ENCODE data around the gene MAVS.

Gene MAVS

DNA sequence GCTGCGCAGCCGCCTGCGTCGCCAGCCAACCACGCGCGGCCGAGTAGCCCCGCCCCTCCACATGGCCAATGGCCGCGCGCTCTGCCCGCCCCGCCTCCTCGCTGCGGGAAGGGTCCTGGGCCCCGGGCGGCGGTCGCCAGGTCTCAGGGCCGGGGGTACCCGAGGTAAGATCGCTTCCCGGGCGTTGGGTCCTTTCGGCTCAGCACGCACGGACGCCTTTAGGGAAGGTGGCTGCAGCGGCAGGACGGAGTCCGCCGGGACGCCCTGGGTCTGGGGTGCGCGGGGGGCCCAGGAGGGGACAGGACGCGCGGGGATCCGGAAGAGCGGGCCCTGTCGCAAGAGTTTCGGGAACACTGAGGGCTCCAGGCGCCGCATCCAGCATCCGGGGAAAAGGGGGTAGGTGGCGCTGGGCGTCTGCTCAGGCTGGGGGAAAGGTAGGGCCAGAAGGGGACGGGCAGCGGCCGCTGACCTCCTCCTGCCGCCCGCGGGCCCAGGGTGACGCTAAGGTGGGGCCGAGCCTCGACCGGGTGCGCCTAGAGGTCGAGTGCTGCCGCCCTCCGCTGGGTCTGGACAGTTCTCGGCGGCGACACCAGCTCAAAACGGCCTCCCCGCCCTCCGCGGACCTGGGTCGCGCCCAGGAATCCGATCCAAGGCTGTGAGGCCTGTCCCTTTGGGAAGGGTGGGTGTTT, at the start of gene MAVS:
TSS of gene MAVS (plus strand) at position 95 of the 689 bp plus-strand sequence. CDS start 7,791 bp downstream, outside the sequence.
- Histone ChIP-seq H3K27me3 (ENCODE audit: insufficient read depth, low read length) (no peaks in the 10 kb centered on the region), H3K36me3 (ENCODE audit: insufficient read depth, low read length) (no peaks in the 10 kb centered on the region)

DNA sequence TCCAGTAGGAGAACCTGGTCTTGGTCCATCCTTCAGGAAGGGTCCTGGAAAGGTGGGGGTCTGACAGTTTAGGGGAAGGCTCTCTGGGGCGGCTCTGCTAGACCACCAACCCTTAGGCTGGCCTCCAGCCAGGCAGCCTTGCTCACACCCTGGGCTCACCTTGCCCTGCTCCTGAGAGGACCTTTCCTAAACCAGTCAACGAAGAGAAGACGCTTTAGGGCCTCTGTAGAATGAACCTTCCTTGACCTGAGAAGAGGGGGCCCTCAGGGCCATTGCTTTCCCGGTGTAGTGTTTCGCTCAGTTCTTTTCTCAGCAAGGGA, 49.4 kb upstream of the MAVS start:
- Histone ChIP-seq H3K4me1 (ENCODE audit: insufficient read depth, low read length) (peaks cover 38% of the 10 kb centered on the region), H3K36me3 (ENCODE audit: insufficient read depth, low read length) (peaks cover 10% of the 10 kb centered on the region), H3K9me3 (ENCODE audit: low read length) (no peaks in the 10 kb centered on the region), H2AFZ (ENCODE audit: low read depth, low read length) (no peak overlapping the region), H3K27me3 (ENCODE audit: insufficient read depth, low read length) (no peaks in the 10 kb centered on the region), H3K4me3 (ENCODE audit: low read length) (peak overlapping the region; percentile 58)

More for the DNA sequence above, at the start of gene MAVS:
- Histone ChIP-seq H2AFZ (ENCODE audit: low read depth, low read length) (peak within 1 kb of the TSS; percentile 96), H3K9me3 (ENCODE audit: low read length) (no peaks in the 10 kb centered on the region), H3K4me1 (ENCODE audit: insufficient read depth, low read length) (peaks cover 10% of the 10 kb centered on the region), H3K4me3 (ENCODE audit: low read length) (peak within 1 kb of the TSS; percentile 87)

- H3K27me3 ChIP-seq (ENCODE audit: insufficient read depth, low read length): no peaks in the 10 kb centered on the region
- peaks cover 38% of the 10 kb centered on the region for H3K4me1 ChIP-seq (ENCODE audit: insufficient read depth, low read length)
- H2AFZ ChIP-seq (ENCODE audit: low read depth, low read length): no peak overlapping the region
- no peak overlapping the region for H3K4me3 ChIP-seq (ENCODE audit: low read length)
- no peaks in the 10 kb centered on the region for H3K9me3 ChIP-seq (ENCODE audit: low read length)
- peaks cover 16% of the 10 kb centered on the region for H3K36me3 ChIP-seq (ENCODE audit: insufficient read depth, low read length)
These were observed 48.9 kb upstream of the MAVS start for GRCh38 chr20:3797592-3798372.

DNA sequence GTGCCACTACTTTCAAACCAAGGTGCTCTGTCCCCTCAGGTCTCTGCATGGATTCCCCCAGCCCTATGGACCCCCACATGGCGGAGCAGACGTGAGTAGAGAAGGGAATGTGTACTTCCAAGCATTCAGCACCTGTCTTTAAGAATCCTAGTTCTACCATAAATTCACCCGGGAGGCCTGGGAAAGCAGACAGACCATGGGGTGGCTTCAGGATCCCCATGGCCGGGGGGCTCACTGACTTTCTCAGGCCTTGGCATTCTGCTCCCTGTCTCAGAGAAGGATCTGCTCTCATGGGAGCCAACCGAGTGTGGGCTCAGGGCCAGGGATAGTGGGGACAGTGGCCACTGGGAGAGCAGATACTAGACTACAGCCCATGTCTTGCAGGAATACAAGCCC, 48.3 kb upstream of the MAVS start:
- H3K36me3 ChIP-seq (ENCODE audit: insufficient read depth, low read length): peaks cover 22% of the 10 kb centered on the region
- H2AFZ ChIP-seq (ENCODE audit: low read depth, low read length): no peak overlapping the region
- H3K4me3 ChIP-seq (ENCODE audit: low read length): no peak overlapping the region
- H3K27me3 ChIP-seq (ENCODE audit: insufficient read depth, low read length): no peaks in the 10 kb centered on the region
- no peaks in the 10 kb centered on the region for H3K9me3 ChIP-seq (ENCODE audit: low read length)
- H3K4me1 ChIP-seq (ENCODE audit: insufficient read depth, low read length): peaks cover 38% of the 10 kb centered on the region

GRCh38 chr20:3798908-3799248, 47.8 kb upstream of the MAVS start:
- no peak overlapping the region for H3K4me3 ChIP-seq (ENCODE audit: low read length)

DNA sequence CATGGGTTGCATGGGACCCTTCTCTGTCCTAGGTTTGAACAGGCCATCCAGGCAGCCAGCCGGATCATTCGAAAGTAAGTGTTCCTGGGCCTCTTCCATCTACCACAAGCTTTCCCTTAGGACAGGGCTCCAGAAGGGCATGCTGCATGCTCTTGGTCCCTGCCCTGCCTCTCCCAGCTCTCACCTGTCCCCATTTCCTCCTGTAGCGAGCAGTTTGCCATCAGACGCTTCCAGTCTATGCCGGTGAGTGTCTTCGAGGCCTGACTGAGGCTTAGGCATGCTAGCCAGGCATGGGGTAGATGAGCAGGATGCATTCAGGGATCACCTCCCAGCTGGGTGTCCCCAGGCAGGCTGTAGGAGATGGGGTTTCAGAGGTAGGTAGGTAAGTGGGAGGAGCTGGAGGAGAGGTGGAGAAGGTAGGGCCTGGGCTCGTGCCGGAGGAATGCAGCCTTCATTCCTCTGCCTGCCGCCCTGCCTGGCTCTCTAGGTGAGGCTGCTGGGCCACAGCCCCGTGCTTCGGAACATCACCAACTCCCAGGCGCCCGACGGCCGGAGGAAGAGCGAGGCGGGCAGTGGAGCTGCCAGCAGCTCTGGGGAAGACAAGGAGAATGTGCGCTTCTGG, 46.3 kb upstream of the MAVS start:
- H3K36me3 ChIP-seq (ENCODE audit: insufficient read depth, low read length): peaks cover 32% of the 10 kb centered on the region
- H3K4me1 ChIP-seq (ENCODE audit: insufficient read depth, low read length): peaks cover 38% of the 10 kb centered on the region
- H3K9me3 ChIP-seq (ENCODE audit: low read length): no peaks in the 10 kb centered on the region
- H3K4me3 ChIP-seq (ENCODE audit: low read length): no peak overlapping the region
- no peak overlapping the region for H2AFZ ChIP-seq (ENCODE audit: low read depth, low read length)
- H3K27me3 ChIP-seq (ENCODE audit: insufficient read depth, low read length): no peaks in the 10 kb centered on the region

More at GRCh38 chr20:3798908-3799248, 47.8 kb upstream of the MAVS start:
- H3K36me3 ChIP-seq (ENCODE audit: insufficient read depth, low read length): peaks cover 27% of the 10 kb centered on the region
- H3K27me3 ChIP-seq (ENCODE audit: insufficient read depth, low read length): no peaks in the 10 kb centered on the region
- H3K4me1 ChIP-seq (ENCODE audit: insufficient read depth, low read length): peaks cover 38% of the 10 kb centered on the region
- no peak overlapping the region for H2AFZ ChIP-seq (ENCODE audit: low read depth, low read length)
- no peaks in the 10 kb centered on the region for H3K9me3 ChIP-seq (ENCODE audit: low read length)

DNA sequence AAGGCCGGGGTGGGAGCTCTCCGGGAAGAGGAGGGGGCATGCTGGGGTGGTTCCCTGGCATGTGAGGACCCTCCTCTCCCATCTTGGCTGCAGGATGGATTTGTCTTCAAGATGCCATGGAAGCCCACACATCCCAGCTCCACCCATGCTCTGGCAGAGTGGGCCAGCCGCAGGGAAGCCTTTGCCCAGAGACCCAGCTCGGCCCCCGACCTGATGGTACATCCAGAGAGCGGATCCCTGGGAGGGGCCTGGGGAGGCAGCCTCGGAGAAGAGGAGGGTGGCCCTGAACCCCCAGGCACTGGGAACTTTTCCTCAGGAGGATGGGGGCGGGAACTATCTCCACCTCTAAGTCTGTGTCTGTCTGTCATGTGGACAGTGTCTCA, 45.8 kb upstream of the MAVS start:
- H3K4me1 ChIP-seq (ENCODE audit: insufficient read depth, low read length): peaks cover 32% of the 10 kb centered on the region
- H3K27me3 ChIP-seq (ENCODE audit: insufficient read depth, low read length): no peaks in the 10 kb centered on the region
- no peaks in the 10 kb centered on the region for H3K9me3 ChIP-seq (ENCODE audit: low read length)
- no peak overlapping the region for H2AFZ ChIP-seq (ENCODE audit: low read depth, low read length)
- H3K36me3 ChIP-seq (ENCODE audit: insufficient read depth, low read length): peaks cover 35% of the 10 kb centered on the region
- H3K4me3 ChIP-seq (ENCODE audit: low read length): no peak overlapping the region

DNA sequence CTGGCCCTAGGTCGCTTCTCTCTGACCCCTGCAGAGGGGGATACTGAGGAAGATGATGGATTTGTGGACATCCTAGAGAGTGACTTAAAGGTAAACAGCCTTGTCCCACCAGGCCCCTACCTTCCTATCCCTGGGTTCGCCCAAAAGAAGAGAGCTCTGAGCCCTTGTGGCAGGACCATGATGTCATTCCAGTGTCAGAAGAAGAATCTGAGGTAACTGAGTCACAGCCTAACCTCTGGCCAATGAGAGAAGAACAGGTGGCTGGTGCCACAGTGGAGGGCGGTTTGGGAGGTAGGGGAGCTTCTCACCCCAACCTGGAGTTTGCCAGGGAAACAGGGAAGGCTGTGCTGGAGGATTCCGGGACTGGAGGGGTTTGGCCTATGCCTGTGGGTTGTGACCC, 45.3 kb upstream of the MAVS start:
- H3K4me1 ChIP-seq (ENCODE audit: insufficient read depth, low read length): peaks cover 32% of the 10 kb centered on the region
- peaks cover 35% of the 10 kb centered on the region for H3K36me3 ChIP-seq (ENCODE audit: insufficient read depth, low read length)
- H3K27me3 ChIP-seq (ENCODE audit: insufficient read depth, low read length): no peaks in the 10 kb centered on the region
- H3K4me3 ChIP-seq (ENCODE audit: low read length): no peak overlapping the region
- H3K9me3 ChIP-seq (ENCODE audit: low read length): no peaks in the 10 kb centered on the region
- H2AFZ ChIP-seq (ENCODE audit: low read depth, low read length): no peak overlapping the region

GRCh38 chr20:3801846-3802245, 44.8 kb upstream of the MAVS start:
- Histone ChIP-seq H2AFZ (ENCODE audit: low read depth, low read length) (no peak overlapping the region), H3K4me1 (ENCODE audit: insufficient read depth, low read length) (peaks cover 27% of the 10 kb centered on the region), H3K27me3 (ENCODE audit: insufficient read depth, low read length) (no peaks in the 10 kb centered on the region), H3K4me3 (ENCODE audit: low read length) (no peak overlapping the region), H3K36me3 (ENCODE audit: insufficient read depth, low read length) (peaks cover 35% of the 10 kb centered on the region), H3K9me3 (ENCODE audit: low read length) (no peaks in the 10 kb centered on the region)

DNA sequence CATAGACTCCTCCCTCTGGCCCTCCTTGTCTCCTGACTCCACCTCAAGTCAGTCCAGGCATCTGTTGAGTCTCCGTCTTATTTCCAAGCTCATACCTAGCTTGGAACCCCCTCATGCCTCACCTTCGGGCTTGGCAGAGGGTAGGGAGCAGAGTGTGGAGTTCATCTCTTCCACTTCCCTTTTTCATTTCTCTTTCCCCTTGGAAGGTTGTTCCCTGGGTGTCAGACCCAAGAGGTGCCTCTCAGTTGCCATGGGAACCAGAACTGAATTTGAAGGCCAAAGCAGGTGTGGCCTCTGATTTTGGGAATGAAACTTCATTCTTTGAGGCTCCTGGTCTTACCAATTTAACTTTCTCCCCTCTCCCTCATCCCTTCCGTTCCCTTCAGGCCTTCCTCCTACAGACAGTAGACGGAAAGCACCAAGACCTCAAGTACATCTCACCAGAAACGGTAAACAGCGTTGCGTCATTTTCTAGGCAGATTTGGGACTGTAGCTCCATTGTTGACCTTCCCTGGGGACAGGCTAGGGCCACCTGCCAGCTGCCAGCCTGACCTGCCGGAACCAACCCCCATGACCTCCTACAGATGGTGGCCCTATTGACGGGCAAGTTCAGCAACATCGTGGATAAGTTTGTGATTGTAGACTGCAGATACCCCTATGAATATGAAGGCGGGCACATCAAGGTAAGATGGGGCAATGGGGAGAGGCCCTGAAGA, 44.0 kb upstream of the MAVS start:
- Histone ChIP-seq H3K27me3 (ENCODE audit: insufficient read depth, low read length) (no peaks in the 10 kb centered on the region), H3K4me1 (ENCODE audit: insufficient read depth, low read length) (peaks cover 19% of the 10 kb centered on the region), H2AFZ (ENCODE audit: low read depth, low read length) (no peak overlapping the region), H3K36me3 (ENCODE audit: insufficient read depth, low read length) (peaks cover 35% of the 10 kb centered on the region), H3K9me3 (ENCODE audit: low read length) (no peaks in the 10 kb centered on the region), H3K4me3 (ENCODE audit: low read length) (no peak overlapping the region)

GRCh38 chr20:3803289-3803688, 43.3 kb upstream of the MAVS start:
- no peaks in the 10 kb centered on the region for H3K27me3 ChIP-seq (ENCODE audit: insufficient read depth, low read length)
- H2AFZ ChIP-seq (ENCODE audit: low read depth, low read length): no peak overlapping the region
- no peaks in the 10 kb centered on the region for H3K9me3 ChIP-seq (ENCODE audit: low read length)
- no peak overlapping the region for H3K4me3 ChIP-seq (ENCODE audit: low read length)
- peaks cover 19% of the 10 kb centered on the region for H3K4me1 ChIP-seq (ENCODE audit: insufficient read depth, low read length)
- H3K36me3 ChIP-seq (ENCODE audit: insufficient read depth, low read length): peaks cover 35% of the 10 kb centered on the region

DNA sequence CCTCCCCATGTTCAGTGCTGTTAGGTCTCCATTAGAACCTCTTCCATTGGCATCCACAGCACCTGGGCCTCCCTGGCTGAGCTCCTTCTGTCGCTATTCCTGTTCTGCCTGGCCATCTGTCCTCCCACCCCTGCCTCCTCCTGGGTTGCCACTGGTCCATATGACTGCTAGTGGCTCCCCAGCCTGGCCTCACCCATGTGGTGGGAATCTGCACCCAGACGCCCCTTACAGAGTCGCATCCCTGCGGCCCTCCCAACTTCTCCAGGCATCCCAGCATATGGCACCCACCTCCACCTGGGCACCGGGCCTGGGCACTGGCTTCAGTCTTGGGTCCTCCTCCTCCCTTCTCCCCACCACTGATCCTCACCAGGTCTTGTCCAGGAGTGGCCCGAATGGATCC, 42.8 kb upstream of the MAVS start:
- Histone ChIP-seq H3K36me3 (ENCODE audit: insufficient read depth, low read length) (peaks cover 35% of the 10 kb centered on the region), H2AFZ (ENCODE audit: low read depth, low read length) (no peak overlapping the region), H3K4me1 (ENCODE audit: insufficient read depth, low read length) (peaks cover 17% of the 10 kb centered on the region), H3K4me3 (ENCODE audit: low read length) (no peak overlapping the region), H3K9me3 (ENCODE audit: low read length) (no peaks in the 10 kb centered on the region), H3K27me3 (ENCODE audit: insufficient read depth, low read length) (no peaks in the 10 kb centered on the region)

- Histone ChIP-seq H3K4me1 (ENCODE audit: insufficient read depth, low read length) (peaks cover 13% of the 10 kb centered on the region), H3K9me3 (ENCODE audit: low read length) (no peaks in the 10 kb centered on the region), H3K36me3 (ENCODE audit: insufficient read depth, low read length) (peaks cover 35% of the 10 kb centered on the region), H3K27me3 (ENCODE audit: insufficient read depth, low read length) (no peaks in the 10 kb centered on the region), H2AFZ (ENCODE audit: low read depth, low read length) (no peak overlapping the region), H3K4me3 (ENCODE audit: low read length) (no peak overlapping the region)
These were observed 42.3 kb upstream of the MAVS start for GRCh38 chr20:3804254-3804751.
